GM12875 (cell line): ENCODE data around the gene GPR161.

ENCODE experiments used
- H3K4me3 ChIP-seq: one replicate; pipeline ENCODE4 v1.5.1; 2011; ENCODE audit warnings: low read depth, low read length, control low read depth
- CTCF ChIP-seq: IDR thresholded peaks from 2 replicates; pipeline ENCODE4 v1.5.1; 2011; ENCODE audit warnings: low read depth, mild to moderate bottlenecking, control low read depth, inconsistent platforms, low read length, moderate library complexity, borderline replicate concordance; ENCODE audit not compliant: insufficient read depth

GPR161 gene

GRCh38 chr1:168121401-168122011 is 15.2 kb downstream of the GPR161 start:
- no peak overlapping the region for H3K4me3 ChIP-seq
- no peak for TF ChIP-seq CTCF

- TF ChIP-seq CTCF: no peak
- H3K4me3 ChIP-seq: no peak overlapping the region
These were observed 17.0 kb downstream of the GPR161 start for GRCh38 chr1:168119750-168120149.

GRCh38 chr1:168116327-168116799 is 20.4 kb downstream of the GPR161 start:
- no peak for TF ChIP-seq CTCF
- no peak overlapping the region for H3K4me3 ChIP-seq

- no peak for TF ChIP-seq CTCF
- no peak overlapping the region for H3K4me3 ChIP-seq
These were observed 21.9 kb downstream of the GPR161 start for GRCh38 chr1:168114845-168115244.

GRCh38 chr1:168112673-168113305 is 23.9 kb downstream of the GPR161 start:
- no peak overlapping the region for H3K4me3 ChIP-seq
- TF ChIP-seq CTCF: no peak

GRCh38 chr1:168110896-168111545 is 25.7 kb downstream of the GPR161 start:
- no peak for TF ChIP-seq CTCF
- H3K4me3 ChIP-seq: no peak overlapping the region
